ENCODE results near the gene CRMP1. TPM values are rescaled to one million over a fixed set of nuclear protein-coding genes. Genes with fewer than 3 reads are reported as not detected.

Gene CRMP1
- total and polyA plus RNA-seq, 12 donors, result 0.18 to 17.7 (median 4.8) TPM

GRCh38 chr4:5921101-5921980 lies 28.5 kb upstream of the CRMP1 start:
- TF ChIP-seq CTCF (IDR thresholded peaks at IDR 0.05), result no peak
- Histone ChIP-seq H3K27ac (no peak overlapping the region), H3K27me3 (peaks cover 9% of the 10 kb centered on the region), H3K4me1 (replicated peaks in 1 of 2) (no peaks in the 10 kb centered on the region), H3K4me3 (no peak overlapping the region), H3K9me3 (replicated peaks in 1 of 3) (no peaks in the 10 kb centered on the region), H3K36me3 (replicated peaks in 1 of 2) (no peaks in the 10 kb centered on the region)
- intact Hi-C loops (cut with DNase I), result no loop called here
- WGBS, 4 donors, result 33 to 49% (median 36%) methylated on average over 15 to 16 of the region's 16 CpGs
- DNase-seq, result no peak

GRCh38 chr4:5919571-5919970 lies 26.7 kb upstream of the CRMP1 start:
- Histone ChIP-seq H3K4me1 (replicated peaks in 1 of 2) (no peaks in the 10 kb centered on the region), H3K36me3 (replicated peaks in 1 of 2) (no peaks in the 10 kb centered on the region), H3K9me3 (replicated peaks in 1 of 3) (no peaks in the 10 kb centered on the region), H3K4me3 (no peak overlapping the region), H3K27ac (no peak overlapping the region), H3K27me3 (peaks cover 9% of the 10 kb centered on the region)
- no peak for DNase-seq
- intact Hi-C loops (cut with DNase I), result no loop called here
- TF ChIP-seq CTCF (IDR thresholded peaks at IDR 0.05), result no peak
- TF ChIP-seq POLR2A (IDR thresholded peaks at IDR 0.05), result no peak
- 75 to 80% (median 80%) methylated on average over 7 of the region's 7 CpGs for WGBS, 4 donors

DNA sequence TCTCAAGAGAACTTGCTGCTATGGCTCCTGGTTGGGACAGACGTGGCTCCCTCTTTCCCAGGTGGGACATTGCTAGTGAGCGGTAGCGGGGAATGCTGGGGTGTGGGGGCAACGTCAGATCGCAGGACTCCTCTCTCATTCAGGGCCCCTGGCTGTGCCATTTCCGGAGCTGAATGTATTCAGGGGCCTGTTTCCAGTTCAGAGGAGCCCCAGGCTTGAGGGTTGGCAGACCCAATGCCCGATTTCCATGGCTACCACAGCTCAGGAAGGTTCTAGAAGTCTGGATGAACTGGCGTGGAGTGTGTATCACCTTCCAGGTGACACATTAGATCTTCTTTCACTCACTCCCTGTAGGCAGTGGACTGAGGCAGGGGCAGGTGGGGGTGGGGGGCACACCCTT lies 26.2 kb upstream of the CRMP1 start:
- WGBS, 4 donors, result 56 to 86% (median 81%) methylated on average over 4 to 8 of the region's 8 CpGs
- DNase-seq, result no peak
- Histone ChIP-seq H3K36me3 (replicated peaks in 1 of 2) (no peaks in the 10 kb centered on the region), H3K9me3 (replicated peaks in 1 of 3) (no peaks in the 10 kb centered on the region), H3K27ac (no peak overlapping the region), H3K27me3 (peaks cover 9% of the 10 kb centered on the region), H3K4me3 (no peak overlapping the region), H3K4me1 (replicated peaks in 1 of 2) (no peaks in the 10 kb centered on the region)
- TF ChIP-seq CTCF (IDR thresholded peaks at IDR 0.05) (no peak), POLR2A (IDR thresholded peaks at IDR 0.05) (no peak)
- intact Hi-C loops (cut with DNase I), result no loop called here

DNA sequence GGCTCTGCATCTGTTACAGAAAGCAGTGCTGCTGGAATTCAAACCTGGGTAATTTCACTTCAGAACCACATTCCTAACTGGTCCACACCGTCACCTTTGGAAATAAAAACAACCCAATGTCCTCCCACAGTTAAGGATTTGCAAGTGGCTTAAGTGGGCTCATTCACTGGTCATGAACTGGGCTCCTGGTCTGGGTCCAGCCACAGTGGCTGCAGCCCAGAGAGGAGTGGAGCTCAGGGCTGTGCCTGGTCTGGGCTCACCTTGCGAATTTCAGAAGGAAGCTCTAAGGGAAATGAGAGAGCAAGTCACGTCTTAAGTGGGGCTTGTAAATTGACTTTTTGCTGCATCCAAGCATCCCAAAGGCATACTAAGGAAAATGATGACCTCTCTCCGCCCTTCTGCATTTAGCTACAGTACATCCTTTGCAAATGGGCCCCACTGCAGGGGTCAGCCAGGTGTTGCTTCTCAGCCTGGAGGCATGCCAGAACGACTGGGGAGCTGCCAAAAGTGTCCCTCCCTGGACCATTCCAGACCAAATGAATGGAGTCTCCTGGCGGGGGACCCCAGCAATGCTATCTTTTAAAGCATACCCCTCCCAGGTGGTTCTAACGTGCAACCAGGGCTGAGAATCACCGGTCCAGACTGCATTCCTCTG lies 25.6 kb upstream of the CRMP1 start:
- no peaks in the 10 kb centered on the region for H3K9me3 ChIP-seq (replicated peaks in 1 of 3)
- H3K27ac ChIP-seq, result no peak overlapping the region
- no peaks in the 10 kb centered on the region for H3K4me1 ChIP-seq (replicated peaks in 1 of 2)
- DNase-seq, result no peak
- WGBS, 4 donors, result 48 to 66% (median 58%) methylated on average over 7 to 8 of the region's 8 CpGs
- no peak overlapping the region for H3K4me3 ChIP-seq
- intact Hi-C loops (cut with DNase I), result no loop called here
- TF ChIP-seq POLR2A (IDR thresholded peaks at IDR 0.05) (no peak), CTCF (IDR thresholded peaks at IDR 0.05) (no peak)
- H3K27me3 ChIP-seq, result peaks cover 9% of the 10 kb centered on the region
- H3K36me3 ChIP-seq (replicated peaks in 1 of 2), result no peaks in the 10 kb centered on the region

All from adrenal gland (tissue), 12 donors.